Epithelial cell of esophagus (primary cell): Measurements from ENCODE around the gene OTOP3.
"Not testable (repeated sequence)": the region's sequence is repeated elsewhere in the genome, so short reads cannot be mapped to it uniquely, and the experiment has no call there.

Experiments used
- DNase-seq: peaks from one replicate; pipeline ENCODE4 v3.0.0; 2010; ENCODE audit warnings: low read depth
- H3K4me3 ChIP-seq: 2 replicates; pipeline ENCODE4 v1.5.1; 2011; ENCODE audit warnings: mild to moderate bottlenecking, low read length, control low read depth
- CTCF ChIP-seq: IDR thresholded peaks from 2 replicates; pipeline ENCODE4 v1.5.1; 2011; ENCODE audit warnings: low read depth, mild to moderate bottlenecking, low read length, control low read depth, inconsistent platforms; ENCODE audit not compliant: insufficient read depth; ENCODE audit errors: missing control alignments

Gene OTOP3

GRCh38 chr17:74978240-74978639 is 42.5 kb downstream of the OTOP3 start:
- H3K4me3 ChIP-seq = no peak overlapping the region
- no peak for DNase-seq
- no peak for TF ChIP-seq CTCF

DNA sequence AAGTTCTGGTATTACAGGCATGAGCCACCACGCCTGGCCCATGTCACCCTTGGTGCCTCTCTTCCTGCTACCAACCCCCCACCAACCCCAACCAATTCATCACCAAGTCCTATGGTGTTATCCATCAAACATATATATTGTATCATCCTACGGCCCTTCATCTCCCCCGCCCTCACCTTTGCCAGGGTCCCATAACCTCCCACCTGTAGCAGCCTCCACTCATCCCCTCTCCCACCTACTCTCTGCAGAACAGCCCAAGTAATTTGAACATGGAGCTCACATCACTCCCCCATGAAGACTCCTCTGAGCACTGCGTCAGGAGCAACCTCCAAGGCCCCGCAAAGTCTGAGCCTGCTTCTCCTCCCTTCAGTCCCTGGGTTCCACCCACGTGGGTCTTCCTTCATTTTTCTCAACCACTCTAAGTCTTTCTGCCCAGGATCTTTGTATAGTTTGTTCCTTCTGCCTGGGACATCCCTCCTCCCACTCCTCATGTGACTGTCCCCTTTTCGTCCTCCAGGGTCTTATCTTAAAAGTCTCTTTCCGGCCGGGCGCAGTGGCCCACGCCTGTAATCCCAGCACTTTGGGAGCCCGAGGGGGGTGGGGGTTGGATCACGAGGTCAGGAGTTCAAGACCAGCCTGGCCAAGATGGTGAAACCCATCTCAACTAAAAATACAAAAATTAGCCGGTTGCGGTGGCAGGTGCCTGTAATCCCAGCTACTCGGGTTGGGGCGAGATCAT is 43.9 kb downstream of the OTOP3 start:
- no peak overlapping the region for H3K4me3 ChIP-seq
- DNase-seq = no peak
- no peak for TF ChIP-seq CTCF

GRCh38 chr17:74981318-74981978 is 45.8 kb downstream of the OTOP3 start:
- peak overlapping the region; percentile 60 for H3K4me3 ChIP-seq
- DNase-seq = no peak
- TF ChIP-seq CTCF = no peak

DNA sequence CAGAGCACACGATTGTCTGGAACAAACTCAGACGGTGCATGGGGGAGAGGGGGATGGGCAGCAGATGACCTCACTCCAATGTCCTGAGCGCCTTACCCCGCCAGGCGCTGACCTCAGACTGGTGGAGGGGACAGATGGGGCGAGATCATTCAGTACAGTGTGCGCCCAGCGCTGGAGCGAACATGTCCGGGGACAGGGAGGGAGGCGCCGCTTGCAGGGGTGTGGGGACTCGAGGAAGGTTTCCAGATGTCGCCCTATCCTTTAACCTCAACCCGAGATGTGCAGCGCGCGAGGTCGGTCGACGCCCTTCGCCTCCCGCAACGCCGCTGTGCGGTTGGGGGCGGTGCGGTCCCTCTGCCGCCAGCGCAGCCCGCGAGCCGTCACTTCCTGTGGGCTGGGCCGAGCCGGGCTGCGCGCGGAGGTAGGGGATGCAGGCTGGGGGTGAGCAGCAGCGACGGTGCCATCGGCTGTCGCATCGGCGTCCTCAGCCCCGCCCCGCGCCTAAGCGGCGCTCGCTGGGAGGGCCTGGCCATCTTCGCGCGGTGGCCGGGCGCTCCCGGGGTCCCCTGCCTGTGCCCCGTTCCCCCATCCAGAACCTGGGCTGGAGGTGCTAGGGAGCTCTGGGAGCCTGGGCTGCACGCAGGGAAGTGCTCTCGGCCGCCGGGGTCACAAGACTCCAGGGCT is 46.4 kb downstream of the OTOP3 start:
- no peak for TF ChIP-seq CTCF
- H3K4me3 ChIP-seq = peak overlapping the region; percentile 60
- DNase-seq = peak; percentile 38

DNA sequence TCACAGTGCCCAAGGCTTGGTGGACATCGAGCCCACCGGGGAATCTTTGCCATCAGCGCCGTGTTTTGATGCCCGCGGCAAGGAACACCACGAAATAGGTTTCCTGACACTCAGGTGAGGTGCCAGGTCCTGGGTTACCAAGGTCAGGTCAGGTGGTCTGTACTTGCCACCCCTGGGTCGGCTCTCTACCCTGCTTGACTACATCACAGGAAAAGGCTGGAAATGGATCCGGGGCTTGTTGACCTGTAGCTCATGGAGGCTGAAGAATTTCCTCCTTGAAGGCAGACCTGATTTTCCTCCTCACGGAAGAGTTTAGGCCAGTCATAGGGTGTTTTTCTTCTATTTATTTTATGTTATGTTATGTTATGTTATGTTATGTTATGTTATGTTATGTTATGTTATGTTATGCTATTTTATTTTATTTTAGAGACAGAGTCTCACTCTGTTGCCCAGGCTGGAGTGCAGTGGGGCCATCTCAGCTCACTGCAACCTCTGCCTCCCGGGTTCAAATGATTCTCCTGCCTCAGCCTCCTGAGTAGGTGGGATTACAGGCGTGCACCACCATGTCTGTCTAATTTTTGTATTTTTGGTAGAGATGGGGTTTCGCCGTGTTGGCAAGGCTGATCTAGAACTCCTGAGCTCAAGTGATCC is 47.1 kb downstream of the OTOP3 start:
- H3K4me3 ChIP-seq = peak overlapping the region; percentile 60
- not testable (repeated sequence) for DNase-seq

GRCh38 chr17:74986206-74986576 is 50.5 kb downstream of the OTOP3 start:
- DNase-seq = no peak
- H3K4me3 ChIP-seq = no peak overlapping the region
- no peak for TF ChIP-seq CTCF

GRCh38 chr17:74987418-74987908 is 51.8 kb downstream of the OTOP3 start, which contains the start of gene CDR2L:
CDR2L (plus strand) TSS chr17:74987632; CDS start chr17:74988044, 412 bp downstream.
- TF ChIP-seq CTCF = no peak
- peak; percentile 94 for DNase-seq
- H3K4me3 ChIP-seq = peak within 1 kb of the TSS; percentile 70
